AG08396 (cell line): ENCODE measurements around the gene CTDSP1.

Experiments used
- DNase-seq: peaks from one replicate; pipeline ENCODE4 v3.0.0; 2012; ENCODE audit warnings: low spot score, mixed read lengths

Gene CTDSP1

GRCh38 chr2:218399391-218400166 lies at the start of gene CTDSP1:
Gene CTDSP1, plus strand, starts transcription at chr2:218399868. Its CDS starts 223 bp downstream, at chr2:218400091.
- DNase-seq, result peak; percentile 96

- no peak for DNase-seq
These were observed 45.6 kb upstream of the CTDSP1 start for GRCh38 chr2:218354045-218354444.

- DNase-seq, result no peak
These were observed 44.7 kb upstream of the CTDSP1 start for GRCh38 chr2:218354850-218355443.

DNA sequence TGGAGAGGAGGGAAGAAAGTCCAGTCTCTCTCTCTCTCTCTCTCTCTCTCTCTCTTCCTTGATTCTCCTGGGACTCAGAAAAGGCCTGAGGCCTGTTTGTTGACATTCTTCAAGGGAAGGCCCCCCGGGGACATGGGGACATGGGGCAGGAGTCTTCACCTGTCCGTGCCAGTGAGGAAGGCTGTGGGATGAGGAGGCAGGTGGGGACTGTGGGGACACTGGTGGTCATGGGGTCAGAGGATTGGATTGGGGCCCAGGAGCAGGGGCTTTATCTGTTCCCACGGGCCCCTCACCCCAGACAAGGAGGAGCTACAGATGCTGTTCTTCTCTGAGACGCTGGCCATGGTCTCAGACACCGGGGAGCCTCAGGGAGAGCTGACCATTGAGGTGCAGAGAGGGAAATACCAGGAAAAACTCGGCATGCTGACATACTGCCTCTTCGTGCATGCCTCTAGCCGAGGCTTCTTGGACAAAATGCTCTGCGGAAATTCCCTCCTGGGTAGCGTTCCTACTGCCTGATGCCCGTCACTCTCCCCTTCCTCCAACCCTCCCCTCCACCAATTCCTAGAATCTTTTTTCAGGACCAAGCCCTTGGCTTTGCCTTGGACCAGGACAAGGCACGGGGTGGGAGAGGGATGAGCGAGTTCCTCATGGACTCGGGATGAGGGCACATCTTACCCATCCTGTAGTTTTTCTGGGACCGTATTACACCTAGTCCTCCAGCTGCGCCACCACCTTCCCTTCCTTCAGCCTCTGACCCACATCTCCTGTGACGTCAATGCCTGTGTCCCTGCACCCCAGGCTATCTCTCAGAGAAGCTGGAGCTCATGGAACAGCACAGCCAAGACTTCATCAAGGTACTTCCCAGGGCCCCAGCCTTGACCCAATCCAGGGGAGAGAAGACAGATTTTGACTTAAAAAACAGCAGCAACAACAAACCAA lies 42.2 kb upstream of the CTDSP1 start:
- DNase-seq, result no peak

GRCh38 chr2:218360453-218360852 lies 39.2 kb upstream of the CTDSP1 start:
- no peak for DNase-seq

DNA sequence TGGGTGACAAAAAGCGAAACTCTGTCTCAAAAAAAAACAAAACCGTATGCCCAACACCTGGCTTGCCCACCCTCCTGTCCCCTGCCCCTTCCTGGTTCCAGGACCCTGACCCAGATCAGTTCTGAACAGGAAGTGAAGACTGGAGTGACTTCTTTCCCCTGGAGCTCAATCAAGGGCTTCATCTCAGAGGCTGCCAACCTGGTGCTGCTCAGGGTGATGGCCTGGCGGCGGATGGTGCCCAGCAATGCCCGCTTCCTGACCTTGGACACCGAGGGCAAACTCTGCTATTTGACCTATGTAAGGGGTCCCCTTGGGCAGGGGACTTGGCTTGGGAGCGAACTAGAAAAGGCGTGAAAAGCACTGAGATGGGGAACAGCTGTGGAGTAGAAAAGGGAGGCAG lies 37.1 kb upstream of the CTDSP1 start:
- no peak for DNase-seq

DNA sequence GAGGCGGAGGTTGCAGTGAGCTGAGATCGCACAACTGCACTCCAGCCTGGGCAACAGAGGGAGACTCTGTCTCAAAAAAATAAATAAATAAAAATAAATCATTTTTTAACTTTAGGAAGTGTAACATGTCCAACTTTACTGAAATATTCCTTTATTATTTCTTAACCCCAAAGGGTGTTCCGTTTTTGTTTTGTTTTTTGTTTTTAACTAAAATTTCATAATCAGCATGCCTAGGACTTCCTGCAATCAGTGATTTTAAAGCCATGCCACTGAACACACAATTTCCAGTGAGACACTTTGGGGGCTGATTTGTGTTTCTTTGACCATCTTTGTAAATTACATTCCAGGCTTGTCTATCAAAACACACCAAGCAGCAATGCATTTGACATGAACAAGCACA lies 35.9 kb upstream of the CTDSP1 start:
- no peak for DNase-seq

DNA sequence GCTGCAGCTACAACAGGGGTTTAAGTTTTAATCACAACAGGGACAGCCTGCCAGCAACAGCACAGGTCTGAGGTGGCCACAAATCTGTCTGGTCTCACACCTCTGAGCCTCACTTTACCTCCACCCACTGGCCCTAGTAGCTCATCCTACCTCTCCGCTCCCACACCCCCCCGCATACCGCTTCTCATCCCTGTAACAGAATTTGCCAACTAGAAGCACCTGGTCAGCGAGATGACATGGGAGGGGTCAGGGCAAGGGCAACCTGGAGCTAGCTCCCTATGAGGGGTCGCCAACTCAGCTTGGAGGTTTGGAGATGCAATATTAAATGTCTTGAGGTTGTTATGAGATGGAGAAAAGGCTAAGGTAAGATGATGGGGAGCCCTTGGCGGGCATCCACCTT lies 35.5 kb upstream of the CTDSP1 start:
- no peak for DNase-seq

DNA sequence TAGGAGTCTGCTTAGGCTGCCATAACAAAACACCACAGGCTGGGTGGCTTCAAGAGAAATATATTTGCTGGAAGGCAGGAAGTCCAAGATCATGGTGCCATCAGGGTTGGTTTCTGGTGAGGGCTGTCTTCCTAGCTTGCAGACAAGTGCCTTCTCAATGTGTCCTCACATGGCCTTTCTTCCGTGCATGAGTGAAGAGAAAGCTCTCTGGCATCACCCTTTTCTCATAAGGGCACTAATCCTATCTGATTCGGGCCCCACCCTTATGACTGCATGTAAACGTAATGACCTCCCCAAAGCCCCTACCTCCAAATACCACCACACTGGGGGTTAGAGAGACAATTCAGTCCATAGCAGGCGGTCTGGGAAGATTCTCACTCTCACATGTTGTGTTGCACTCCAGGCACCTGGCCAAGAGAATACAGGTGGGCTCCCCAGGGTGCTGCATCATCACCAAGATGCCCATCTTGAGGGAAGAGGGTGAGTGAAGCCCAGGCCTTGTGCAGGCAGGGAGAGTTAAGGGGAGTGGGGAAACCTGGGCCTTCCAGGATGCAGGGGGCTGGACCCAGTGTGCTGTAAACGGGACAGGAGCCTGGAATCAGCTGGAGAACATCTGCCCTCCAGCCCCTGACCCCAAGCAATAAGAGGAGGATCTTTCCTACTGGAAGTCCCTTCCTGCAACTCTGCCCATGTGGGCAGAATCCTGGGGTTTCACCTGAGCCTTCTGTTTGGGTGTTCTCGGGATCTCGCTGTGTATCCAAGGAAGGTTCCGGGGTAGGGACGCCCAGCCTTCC lies 32.9 kb upstream of the CTDSP1 start:
- no peak for DNase-seq

DNA sequence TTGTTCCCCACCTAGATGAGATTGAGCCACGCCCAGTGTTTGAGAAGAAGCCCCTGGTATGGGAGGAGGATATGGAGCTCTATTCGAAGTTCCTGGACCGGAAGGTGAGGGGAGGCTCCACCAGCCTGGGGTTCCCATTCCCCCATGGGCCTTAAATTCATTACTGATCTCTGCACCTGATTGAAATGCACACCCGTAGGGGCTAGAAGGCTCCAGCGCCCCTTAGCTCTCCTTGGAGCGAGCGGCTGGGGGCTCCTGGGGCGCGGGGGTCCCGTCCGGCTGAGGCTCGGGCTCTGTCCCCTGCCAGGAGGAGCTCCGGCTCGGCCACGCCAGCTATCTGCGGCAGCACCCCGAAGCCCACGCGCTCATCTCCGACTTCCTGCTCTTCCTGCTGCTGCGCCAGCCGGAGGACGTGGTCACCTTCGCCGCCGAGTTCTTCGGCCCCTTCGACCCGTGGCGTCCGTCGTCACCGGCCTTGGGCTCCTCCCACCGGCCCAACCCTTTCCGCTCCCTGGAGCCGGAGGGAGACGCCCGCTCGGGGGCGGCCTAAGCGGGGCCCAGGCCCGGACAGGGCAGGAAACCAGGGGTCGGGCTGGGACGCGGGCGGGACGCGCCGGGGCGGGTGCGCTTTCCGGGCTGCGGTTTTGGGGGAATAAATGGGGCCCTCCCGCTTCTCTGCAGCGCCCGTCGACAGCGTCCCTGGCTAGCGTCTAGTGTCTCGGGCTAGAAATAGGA lies 32.1 kb upstream of the CTDSP1 start:
- peak; percentile 83 for DNase-seq

- no peak for DNase-seq
These were observed 31.5 kb upstream of the CTDSP1 start for GRCh38 chr2:218368150-218368528.

GRCh38 chr2:218368621-218369153 lies 31.0 kb upstream of the CTDSP1 start:
- DNase-seq, result no peak

- no peak for DNase-seq
These were observed 30.3 kb upstream of the CTDSP1 start for GRCh38 chr2:218369330-218369729.

DNA sequence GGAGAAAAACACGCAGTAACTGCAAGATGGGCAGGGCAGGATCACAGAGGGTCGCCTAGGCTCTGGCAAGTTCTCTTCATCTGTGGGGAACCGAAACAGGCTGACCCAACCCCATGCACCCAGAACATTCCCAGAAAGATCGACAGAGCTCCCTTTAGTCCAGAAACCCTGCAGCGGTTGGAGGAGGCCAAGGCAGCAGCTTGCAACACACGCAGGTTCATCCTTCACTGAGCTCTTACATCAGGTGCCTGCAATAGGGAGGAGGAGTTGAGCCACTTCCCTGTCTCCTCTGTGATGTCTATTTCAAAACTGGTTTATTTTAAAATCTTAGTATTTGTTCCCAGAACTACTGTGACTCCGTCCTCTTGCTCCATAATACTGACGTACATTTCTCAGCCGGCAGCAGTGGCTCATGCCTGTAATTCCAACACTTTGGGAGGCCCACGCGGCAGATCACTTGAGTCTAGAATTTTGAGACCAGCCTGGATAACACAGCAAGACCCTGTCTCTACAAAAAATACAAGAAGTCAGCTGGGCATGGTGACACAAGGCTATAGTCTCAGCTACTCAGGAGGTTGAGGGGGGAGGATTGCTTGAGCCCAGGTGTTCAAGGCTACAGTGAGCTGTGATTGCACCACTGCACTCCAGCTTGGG lies 29.1 kb upstream of the CTDSP1 start:
- no peak for DNase-seq

DNA sequence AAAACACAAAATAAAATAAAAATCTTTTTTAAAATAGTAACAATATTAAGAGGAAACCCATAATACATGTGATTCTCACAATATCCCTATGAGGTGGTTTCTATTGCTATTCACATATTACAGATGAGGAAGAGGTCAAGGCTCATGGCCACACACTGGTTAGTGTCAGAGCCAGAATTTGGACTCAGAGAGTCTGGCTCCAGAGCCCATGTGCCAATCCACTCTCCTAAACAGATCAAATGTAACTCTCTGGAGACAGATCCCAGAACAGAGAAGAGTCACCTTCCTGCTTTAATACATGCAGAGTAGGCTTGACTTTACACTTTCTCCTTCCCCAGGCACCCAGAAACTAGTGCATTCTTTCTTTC lies 27.7 kb upstream of the CTDSP1 start:
- DNase-seq, result no peak

GRCh38 chr2:218374795-218375194 lies 24.9 kb upstream of the CTDSP1 start:
- no peak for DNase-seq

- no peak for DNase-seq
These were observed 24.5 kb upstream of the CTDSP1 start for GRCh38 chr2:218375212-218375611.

DNA sequence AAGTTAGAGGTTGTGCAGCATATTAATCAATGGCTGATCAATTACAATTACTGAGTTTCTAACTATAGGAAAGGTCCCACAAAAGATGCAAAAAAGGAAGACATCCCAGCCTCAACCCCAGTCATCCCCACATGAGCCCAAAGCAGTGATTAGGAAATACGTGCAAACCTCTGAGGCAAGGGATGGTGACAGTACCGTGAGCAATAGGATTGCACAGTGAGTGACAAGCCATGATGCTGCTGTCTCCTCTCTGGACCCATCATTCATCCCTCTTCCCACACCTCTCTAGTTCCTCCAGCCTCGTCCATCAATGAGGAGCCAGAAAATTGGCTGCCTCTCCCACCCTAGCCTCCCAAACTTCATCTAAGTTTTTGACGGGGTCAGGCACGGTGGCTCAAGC lies 21.6 kb upstream of the CTDSP1 start:
- no peak for DNase-seq

DNA sequence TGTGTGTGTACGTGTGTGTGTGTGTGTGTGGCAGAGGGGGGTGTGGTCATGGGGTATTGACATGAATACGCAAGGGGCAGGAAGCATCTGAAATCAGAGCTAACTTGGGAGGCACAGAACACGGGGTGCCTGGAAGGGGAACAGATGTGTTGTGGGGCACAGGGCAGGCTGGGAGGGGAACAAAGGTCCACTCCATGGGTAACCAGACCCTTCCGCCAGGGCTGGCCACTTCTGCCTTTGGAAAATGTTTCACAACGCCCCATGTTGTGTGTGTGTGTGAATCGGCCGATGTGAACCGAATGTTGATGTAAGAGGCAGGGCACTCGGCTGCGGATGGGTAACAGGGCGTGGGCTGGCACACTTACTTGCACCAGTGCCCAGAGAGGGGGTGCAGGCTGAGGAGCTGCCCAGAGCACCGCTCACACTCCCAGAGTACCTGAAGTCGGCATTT lies 17.7 kb upstream of the CTDSP1 start, which contains the start of gene SLC11A1:
Gene SLC11A1, plus strand, starts transcription at position 358 of the 451 bp plus-strand sequence. CDS start 96 bp downstream, outside the sequence.
- DNase-seq, result no peak

GRCh38 chr2:218382785-218383184 lies 16.9 kb upstream of the CTDSP1 start:
- no peak for DNase-seq
